Measurements from ENCODE around the gene ADGRG4.

DNA sequence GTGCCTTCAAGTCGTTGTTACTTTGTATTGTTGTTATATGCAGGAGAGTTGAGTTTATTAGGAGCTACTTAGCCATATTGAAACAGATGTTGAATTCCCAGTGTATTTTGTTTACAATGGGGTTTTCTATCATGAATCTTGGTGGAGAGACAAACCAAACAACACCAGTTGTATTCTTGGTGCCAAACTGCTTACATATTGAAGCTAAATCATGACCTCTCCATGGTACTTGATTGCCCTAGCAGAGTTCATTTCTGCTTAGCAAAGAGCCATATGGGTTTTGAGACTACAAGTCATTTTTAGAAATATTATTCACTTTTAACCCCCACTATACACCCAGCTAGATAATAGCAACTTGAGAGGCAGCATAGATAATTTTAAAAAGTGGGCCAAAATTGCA is 85.4 kb downstream of the ADGRG4 start:
- TF ChIP-seq, protein P1, sequence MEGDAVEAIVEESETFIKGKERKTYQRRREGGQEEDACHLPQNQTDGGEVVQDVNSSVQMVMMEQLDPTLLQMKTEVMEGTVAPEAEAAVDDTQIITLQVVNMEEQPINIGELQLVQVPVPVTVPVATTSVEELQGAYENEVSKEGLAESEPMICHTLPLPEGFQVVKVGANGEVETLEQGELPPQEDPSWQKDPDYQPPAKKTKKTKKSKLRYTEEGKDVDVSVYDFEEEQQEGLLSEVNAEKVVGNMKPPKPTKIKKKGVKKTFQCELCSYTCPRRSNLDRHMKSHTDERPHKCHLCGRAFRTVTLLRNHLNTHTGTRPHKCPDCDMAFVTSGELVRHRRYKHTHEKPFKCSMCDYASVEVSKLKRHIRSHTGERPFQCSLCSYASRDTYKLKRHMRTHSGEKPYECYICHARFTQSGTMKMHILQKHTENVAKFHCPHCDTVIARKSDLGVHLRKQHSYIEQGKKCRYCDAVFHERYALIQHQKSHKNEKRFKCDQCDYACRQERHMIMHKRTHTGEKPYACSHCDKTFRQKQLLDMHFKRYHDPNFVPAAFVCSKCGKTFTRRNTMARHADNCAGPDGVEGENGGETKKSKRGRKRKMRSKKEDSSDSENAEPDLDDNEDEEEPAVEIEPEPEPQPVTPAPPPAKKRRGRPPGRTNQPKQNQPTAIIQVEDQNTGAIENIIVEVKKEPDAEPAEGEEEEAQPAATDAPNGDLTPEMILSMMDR (IDR thresholded peaks at IDR 0.05) = no peak
- TF ChIP-seq YY1 (IDR thresholded peaks at IDR 0.05; ENCODE audit: low read depth) (no peak), PBX3 (IDR thresholded peaks at IDR 0.05) (no peak), RAD21 (IDR thresholded peaks at IDR 0.05; ENCODE audit: low read length) (no peak), EP300 (IDR thresholded peaks at IDR 0.05; ENCODE audit: borderline replicate concordance in 1 of 2, low read depth in 1 of 2, low read length in 1 of 2) (no peak), MEF2A (IDR thresholded peaks at IDR 0.05; ENCODE audit: borderline replicate concordance, low read depth) (no peak), FOXM1 (IDR thresholded peaks at IDR 0.05; ENCODE audit: low read depth) (no peak)

Measured in SK-N-SH (cell line).